Natural killer cell (primary cell): ENCODE measurements around the gene TPPP2. TPM values are rescaled to one million over a fixed set of nuclear protein-coding genes. Genes with fewer than 3 reads are reported as not detected.
"Not testable (repeated sequence)": the region's sequence is repeated elsewhere in the genome, so short reads cannot be mapped to it uniquely, and the experiment has no call there.

Source experiments
- ATAC-seq, 3 donors: fragments of 150-1000 bp in 2 of 3; fragments of 200-7000 bp in 1 of 3; cut with Tn5 transposase; 1 replicate in 1 of 3; 2 replicates in 2 of 3; pipeline ENCODE4 v1.10.0; 2021; ENCODE audit warnings: mild to moderate bottlenecking in 2 of 3, moderate library complexity in 2 of 3
- DNase-seq, 2 donors: peaks; one replicate each; pipeline versions ENCODE4 v3.0.0 to v3.0.0-alpha.2; 2013 to 2021; ENCODE audit warnings: mixed read lengths in 1 of 2
- H3K27ac ChIP-seq: one replicate; pipeline ENCODE4 v1.5.1; 2013; ENCODE audit warnings: mild to moderate bottlenecking, low read length
- H3K27me3 ChIP-seq: one replicate; pipeline ENCODE4 v1.6.1; 2013; ENCODE audit warnings: low read length; ENCODE audit not compliant: control insufficient read depth, insufficient read depth
- H3K36me3 ChIP-seq: one replicate; pipeline ENCODE4 v1.6.1; 2013; ENCODE audit warnings: low read length; ENCODE audit not compliant: control insufficient read depth, insufficient read depth
- H3K4me1 ChIP-seq: one replicate; pipeline ENCODE4 v1.6.1; 2013; ENCODE audit warnings: low read length; ENCODE audit not compliant: control insufficient read depth, insufficient read depth
- H3K4me3 ChIP-seq: one replicate; pipeline ENCODE4 v1.5.1; 2013; ENCODE audit warnings: low read length
- H3K9me3 ChIP-seq: one replicate; pipeline ENCODE4 v1.6.1; 2013; ENCODE audit warnings: low read length; ENCODE audit not compliant: control insufficient read depth, insufficient read depth
- H3K27ac Mint-ChIP-seq, 2 donors: one replicate each; pipeline ENCODE4 v1.8.0; 2022; ENCODE audit warnings: mild to moderate bottlenecking in 2 of 2, mixed read lengths in 2 of 2, moderate library complexity in 1 of 2
- H3K27me3 Mint-ChIP-seq, 2 donors: one replicate each; pipeline ENCODE4 v1.8.0; 2022; ENCODE audit warnings: low read depth in 2 of 2, mixed read lengths in 2 of 2
- H3K36me3 Mint-ChIP-seq: one replicate; pipeline ENCODE4 v1.8.0; 2022; ENCODE audit warnings: mixed read lengths
- H3K4me1 Mint-ChIP-seq, 2 donors: one replicate each; pipeline ENCODE4 v1.8.0; 2022; ENCODE audit warnings: mixed read lengths in 2 of 2
- H3K4me3 Mint-ChIP-seq: one replicate; pipeline ENCODE4 v1.8.0; 2022; ENCODE audit warnings: mild to moderate bottlenecking, moderate library complexity, mixed read lengths
- H3K9me3 Mint-ChIP-seq, 2 donors: one replicate each; pipeline ENCODE4 v1.8.0; 2022; ENCODE audit warnings: mixed read lengths in 2 of 2
- CTCF ChIP-seq: fragments of 200-600 bp; IDR thresholded peaks from one replicate; pipeline ENCODE4 v1.8.0; 2022; ENCODE audit warnings: antibody characterized with exemption
- WGBS: methylation state at CpG from one replicate; pipeline ENCODE4 v1.1.7; 2013; ENCODE audit warnings: missing lambda C conversion rate; ENCODE audit not compliant: insufficient coverage; 5-methylcytosine and 5-hydroxymethylcytosine counted together
- intact Hi-C: fragments of 100-400 bp; cut with micrococcal nuclease; formaldehyde crosslinking; loops from one replicate; pipeline ENCODE4 v1.14.2; 2022
- total RNA-seq, 4 donors: library from RNA; stranded (reverse); fragments of 120-200 nt in 1 of 4; gene quantifications; one replicate each; pipeline versions ENCODE4 v1.2.3 to v1.2.4, GENCODE V29; 2013 to 2022

The TPPP2 gene
- total RNA-seq, 3 donors from 2014 or later (not counting 1 experiment from before 2014, with no cell fraction given), result not detected

- ATAC-seq, result no peak
Measured at GRCh38 chr14:21001218-21001617, 28.8 kb upstream of the TPPP2 start.

DNA sequence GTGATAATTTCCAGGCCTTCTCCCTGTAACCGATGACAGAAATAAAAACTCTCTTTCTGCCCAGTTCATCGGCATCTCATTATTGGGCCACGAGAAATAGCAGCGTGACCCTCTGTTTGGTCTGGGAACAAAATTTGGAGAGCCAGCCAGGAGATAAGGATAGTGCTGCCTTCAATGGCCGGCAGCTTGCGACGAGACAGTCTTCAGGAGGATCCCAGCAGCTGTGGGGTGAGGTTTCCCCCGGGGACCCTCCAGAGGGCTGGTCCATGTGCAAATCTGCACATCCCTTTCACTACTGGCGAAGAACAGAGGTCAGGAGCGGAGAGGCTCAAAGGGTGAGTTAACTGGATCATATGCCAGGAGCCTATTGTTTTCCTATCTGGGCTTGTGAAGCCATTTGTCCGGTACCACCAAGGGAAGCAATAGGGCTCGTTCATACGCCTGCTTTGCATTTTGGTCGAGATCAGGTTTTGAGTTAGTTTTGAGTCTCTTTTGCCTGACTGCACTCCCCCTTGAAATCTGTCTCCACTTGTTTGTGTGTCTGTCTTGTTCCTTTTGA lies 26.1 kb upstream of the TPPP2 start:
- intact Hi-C loops, result no loop called here
- no peaks in the 10 kb centered on the region for H3K36me3 ChIP-seq
- H3K4me1 Mint-ChIP-seq, result no peaks in the 10 kb centered on the region
- no peak overlapping the region for H3K4me3 ChIP-seq
- no peak for TF ChIP-seq CTCF
- 91% methylated on average over 13 of the region's 14 CpGs for WGBS
- no peak overlapping the region for H3K4me3 Mint-ChIP-seq
- H3K9me3 Mint-ChIP-seq, result no peaks in the 10 kb centered on the region
- H3K27ac ChIP-seq, result no peak overlapping the region
- H3K9me3 ChIP-seq, result no peaks in the 10 kb centered on the region
- H3K27me3 Mint-ChIP-seq, result no peaks in the 10 kb centered on the region
- H3K27ac Mint-ChIP-seq, result no peak overlapping the region
- no peaks in the 10 kb centered on the region for H3K4me1 ChIP-seq
- ATAC-seq (no peak), DNase-seq (no peak)
- no peaks in the 10 kb centered on the region for H3K36me3 Mint-ChIP-seq
- no peaks in the 10 kb centered on the region for H3K27me3 ChIP-seq

More at GRCh38 chr14:21001218-21001617, 28.8 kb upstream of the TPPP2 start:
- no peak for DNase-seq
- no peaks in the 10 kb centered on the region for H3K27me3 ChIP-seq
- 86% methylated on average over 4 of the region's 7 CpGs for WGBS
- Mint-ChIP-seq H3K4me3 (no peak overlapping the region), H3K4me1 (no peaks in the 10 kb centered on the region), H3K9me3 (no peaks in the 10 kb centered on the region), H3K27ac (no peak overlapping the region), H3K27me3 (no peaks in the 10 kb centered on the region), H3K36me3 (peaks cover 1% of the 10 kb centered on the region)
- H3K27ac ChIP-seq, result no peak overlapping the region
- no peaks in the 10 kb centered on the region for H3K4me1 ChIP-seq
- peaks cover 11% of the 10 kb centered on the region for H3K36me3 ChIP-seq
- no peaks in the 10 kb centered on the region for H3K9me3 ChIP-seq
- TF ChIP-seq CTCF, result no peak
- intact Hi-C loops, result no loop called here
- no peak overlapping the region for H3K4me3 ChIP-seq

GRCh38 chr14:21009721-21010120 lies 20.3 kb upstream of the TPPP2 start:
- H3K36me3 Mint-ChIP-seq, H3K4me1 Mint-ChIP-seq, intact Hi-C loops, H3K27ac ChIP-seq, H3K4me3 ChIP-seq, H3K9me3 Mint-ChIP-seq, ATAC-seq, H3K27ac Mint-ChIP-seq, H3K27me3 ChIP-seq, DNase-seq, H3K4me3 Mint-ChIP-seq, H3K36me3 ChIP-seq, H3K9me3 ChIP-seq, H3K4me1 ChIP-seq: not testable (repeated sequence)
- H3K27me3 Mint-ChIP-seq, result peaks cover 14 to 18% of the 10 kb centered on the region in 2 donors
- 57% methylated on average over 1 of the region's 3 CpGs for WGBS

DNA sequence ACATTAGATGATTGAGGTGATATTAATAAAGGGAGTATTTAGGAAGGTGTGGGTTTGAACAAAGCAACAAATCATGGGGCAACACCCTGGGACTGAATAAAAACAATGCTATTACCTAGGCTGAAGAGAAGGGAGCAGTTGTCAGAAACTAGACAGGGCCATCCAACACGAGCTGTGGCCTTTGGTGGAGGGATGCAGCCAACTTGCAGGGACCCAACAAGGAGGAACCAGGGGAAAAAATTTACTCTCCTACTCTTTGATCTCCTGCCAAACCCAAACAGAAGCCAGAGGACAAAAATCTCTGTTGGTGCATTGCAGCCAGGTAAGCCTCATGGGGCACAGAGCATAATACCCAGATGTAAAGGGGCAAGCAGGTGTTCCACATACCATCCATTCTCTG lies 18.9 kb upstream of the TPPP2 start:
- H3K9me3 Mint-ChIP-seq, result no peaks in the 10 kb centered on the region
- DNase-seq, result no peak
- intact Hi-C loops, result no loop called here
- H3K27me3 Mint-ChIP-seq, result peaks cover 14 to 18% of the 10 kb centered on the region in 2 donors
- Histone ChIP-seq H3K36me3 (no peaks in the 10 kb centered on the region), H3K4me1 (no peaks in the 10 kb centered on the region), H3K27me3 (peaks cover 4% of the 10 kb centered on the region), H3K4me3 (no peak overlapping the region), H3K9me3 (no peaks in the 10 kb centered on the region), H3K27ac (no peak overlapping the region)
- WGBS, result 60% methylated on average over 1 of the region's 1 CpG
- H3K4me3 Mint-ChIP-seq, result no peak overlapping the region
- no peaks in the 10 kb centered on the region for H3K4me1 Mint-ChIP-seq
- TF ChIP-seq CTCF, result no peak
- ATAC-seq, result no peak
- no peak overlapping the region for H3K27ac Mint-ChIP-seq
- no peaks in the 10 kb centered on the region for H3K36me3 Mint-ChIP-seq
